Activated naive CD4-positive, alpha-beta T cell treated with anti-CD3 and anti-CD28 coated beads, Interleukin-2, amount 10 ng/mL, durations not matched to agents 7 days and 5 days (primary cell): ENCODE measurements around the gene DNAH6.

Experiments
- CTCF ChIA-PET: fragments of 350-600 bp; sonication (Branson Sonifier 250); formaldehyde crosslinking; loops from one replicate; lab custom pipeline; 2021; ENCODE audit warnings: antibody characterized with exemption; lab: Charles Lee
- DNase-seq: peaks from one replicate; pipeline ENCODE4 v3.0.0-alpha.2; 2020
- H3K27ac Mint-ChIP-seq: one replicate; pipeline ENCODE4 v1.8.0; 2021; ENCODE audit warnings: mild to moderate bottlenecking, moderate library complexity, mixed read lengths
- H3K27me3 Mint-ChIP-seq: one replicate; pipeline ENCODE4 v1.8.0; 2021; ENCODE audit warnings: mild to moderate bottlenecking, mixed read lengths
- H3K36me3 Mint-ChIP-seq: one replicate; pipeline ENCODE4 v1.8.0; 2021; ENCODE audit warnings: mixed read lengths
- H3K4me1 Mint-ChIP-seq: one replicate; pipeline ENCODE4 v1.8.0; 2021; ENCODE audit warnings: mixed read lengths
- H3K4me3 Mint-ChIP-seq: one replicate; pipeline ENCODE4 v1.8.0; 2021; ENCODE audit warnings: mild to moderate bottlenecking, moderate library complexity, mixed read lengths
- H3K9me3 Mint-ChIP-seq: one replicate; pipeline ENCODE4 v1.8.0; 2021; ENCODE audit warnings: mixed read lengths

The DNAH6 gene

DNA sequence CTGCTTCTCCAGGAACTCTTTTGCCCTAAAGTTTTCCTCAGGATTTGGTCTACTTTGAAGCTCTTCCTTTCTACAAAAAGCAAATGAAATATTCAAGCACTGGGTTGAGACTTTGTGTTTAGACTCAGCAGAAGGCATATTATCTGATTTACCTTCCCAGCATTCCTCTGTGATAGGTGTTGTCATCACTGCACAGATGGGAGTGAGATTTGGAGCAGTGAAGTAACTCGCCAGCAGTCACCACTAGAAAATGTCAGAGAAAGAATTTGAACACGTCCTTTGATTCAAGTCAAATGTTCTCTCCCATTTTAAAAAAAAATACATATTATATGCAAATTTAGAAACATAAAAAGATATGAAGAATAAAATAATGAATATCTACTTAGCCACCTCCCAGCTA, 112.2 kb downstream of the DNAH6 start:
- Mint-ChIP-seq H3K27me3 (no peaks in the 10 kb centered on the region), H3K9me3 (no peaks in the 10 kb centered on the region), H3K4me1 (peaks cover 29% of the 10 kb centered on the region), H3K27ac (no peak overlapping the region), H3K36me3 (no peaks in the 10 kb centered on the region), H3K4me3 (no peak overlapping the region)
- no peak for DNase-seq
- CTCF ChIA-PET: interaction anchor here (0.6 to 1.7 kb wide), 2 partner anchors 124 to 297 kb away, joined by 3 to 4 read pairs; no protein-coding TSS in a partner anchor

DNA sequence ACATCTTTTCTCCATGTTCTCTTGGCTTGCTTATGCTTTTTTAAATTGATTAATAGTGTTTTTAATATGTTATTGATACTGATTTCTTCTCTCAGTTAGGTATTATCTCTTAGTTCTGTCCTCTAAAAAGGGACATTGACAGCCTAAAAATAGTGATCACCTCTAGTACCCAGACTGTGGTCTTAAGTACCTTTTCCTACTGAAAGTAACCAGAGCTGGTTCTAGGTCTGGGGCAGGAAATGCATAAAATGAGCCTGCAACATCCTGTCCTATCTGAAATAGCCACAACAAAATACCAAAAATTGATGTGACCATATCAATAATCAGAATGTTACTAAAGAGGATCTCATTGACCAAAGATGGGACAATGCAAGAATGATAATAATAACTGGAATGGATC, 113.3 kb downstream of the DNAH6 start:
- Mint-ChIP-seq H3K4me1 (peaks cover 29% of the 10 kb centered on the region), H3K9me3 (no peaks in the 10 kb centered on the region), H3K36me3 (no peaks in the 10 kb centered on the region), H3K27ac (no peak overlapping the region), H3K27me3 (no peaks in the 10 kb centered on the region), H3K4me3 (no peak overlapping the region)
- DNase-seq: no peak
- CTCF ChIA-PET: interaction anchor here (1.7 kb wide), 1 partner anchor 296 kb away, joined by 4 read pairs; no protein-coding TSS in a partner anchor

DNA sequence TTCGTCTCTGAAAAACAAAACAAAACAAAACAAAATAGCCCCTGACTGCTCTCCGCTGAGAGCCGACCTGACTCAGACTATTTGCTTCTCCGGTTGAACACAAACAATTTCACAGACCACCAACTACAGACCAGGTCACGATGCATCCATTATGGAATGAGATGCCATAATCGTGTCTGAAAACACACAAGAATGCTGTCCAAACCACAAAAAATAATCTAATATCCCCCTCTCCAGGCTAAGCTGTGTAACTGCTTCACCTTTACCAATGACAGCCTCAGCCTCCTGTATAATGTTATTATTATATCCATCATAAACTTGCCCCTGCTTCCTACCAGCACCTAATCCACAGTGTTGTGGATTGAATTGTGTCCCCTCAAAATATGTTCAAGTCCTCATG, 114.7 kb downstream of the DNAH6 start:
- Mint-ChIP-seq H3K9me3 (no peaks in the 10 kb centered on the region), H3K4me3 (no peak overlapping the region), H3K4me1 (peaks cover 33% of the 10 kb centered on the region), H3K27ac (no peak overlapping the region), H3K36me3 (no peaks in the 10 kb centered on the region), H3K27me3 (no peaks in the 10 kb centered on the region)
- CTCF ChIA-PET: interaction anchor here (1.0 to 1.7 kb wide), 4 partner anchors 26 to 294 kb away, joined by 3 to 6 read pairs (median 4); no protein-coding TSS in a partner anchor
- DNase-seq: no peak

DNA sequence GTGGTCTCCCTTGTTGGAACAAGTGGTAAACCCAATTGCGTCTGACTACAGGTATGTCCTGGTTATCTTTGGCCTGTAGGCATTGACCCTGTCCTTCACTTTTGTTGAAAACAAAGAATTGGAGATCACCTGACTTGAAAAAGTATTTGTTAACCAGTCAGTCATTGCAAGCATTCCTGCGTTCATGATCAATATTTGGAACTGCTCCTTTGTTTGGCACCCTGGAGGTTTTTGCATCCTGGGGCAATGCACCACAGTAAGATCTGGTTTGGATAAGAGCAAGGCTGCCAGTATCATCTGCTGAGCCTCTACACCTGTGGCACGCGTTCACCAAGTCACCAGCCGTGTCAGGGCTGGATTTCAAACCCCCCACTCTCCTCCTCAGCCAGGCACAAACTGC, 115.7 kb downstream of the DNAH6 start:
- Mint-ChIP-seq H3K9me3 (no peaks in the 10 kb centered on the region), H3K4me1 (peaks cover 37% of the 10 kb centered on the region), H3K36me3 (no peaks in the 10 kb centered on the region), H3K4me3 (no peak overlapping the region), H3K27me3 (no peaks in the 10 kb centered on the region), H3K27ac (no peak overlapping the region)
- CTCF ChIA-PET: interaction anchor here (1.0 to 1.9 kb wide), 5 partner anchors 15 to 232 kb away, joined by 3 to 6 read pairs (median 4); no protein-coding TSS in a partner anchor
- DNase-seq: no peak

DNA sequence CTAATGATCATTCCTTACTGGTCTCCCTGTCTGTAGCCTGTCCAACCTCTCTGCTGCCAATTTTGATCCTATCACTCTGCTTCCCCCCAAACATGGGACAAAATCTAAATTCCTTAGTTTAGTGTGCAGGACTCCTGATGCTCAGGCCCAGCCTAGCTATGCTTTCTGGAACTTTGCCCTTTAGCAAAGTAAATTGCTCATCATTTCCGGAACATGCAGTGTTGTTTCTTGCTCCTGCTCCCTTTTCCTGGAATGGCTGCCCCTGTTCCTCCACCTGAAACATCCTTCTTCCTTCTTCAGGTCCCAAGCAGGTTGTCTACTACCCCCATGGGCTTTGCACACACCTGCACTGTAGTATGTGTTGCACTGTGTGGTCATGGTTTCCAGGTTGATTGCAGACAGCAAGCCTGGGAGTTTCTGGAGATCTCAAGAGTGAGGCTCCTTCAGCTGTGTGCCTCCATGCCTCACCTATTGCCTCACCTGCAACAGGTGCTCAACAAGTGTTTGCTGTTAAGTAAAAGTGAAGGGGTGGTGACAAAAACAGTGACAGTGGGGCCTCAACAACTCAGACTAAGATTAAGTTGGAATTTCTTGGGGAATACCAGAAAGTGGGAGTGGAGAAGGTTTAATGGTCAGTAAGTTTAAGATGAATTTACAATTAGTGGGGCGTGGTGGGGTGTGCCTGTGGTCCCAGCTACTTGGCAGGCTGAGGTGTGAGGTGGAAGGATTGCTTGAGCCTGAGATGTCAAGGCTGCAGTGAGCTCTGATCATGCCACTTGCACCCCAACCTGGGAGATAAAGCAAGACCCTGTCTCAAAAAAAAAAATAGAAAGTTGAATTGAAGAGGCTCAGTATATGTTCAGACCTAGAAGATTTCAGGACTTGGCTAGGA, 120.0 kb downstream of the DNAH6 start:
- H3K36me3 Mint-ChIP-seq: peaks cover 8% of the 10 kb centered on the region
- DNase-seq: no peak
- H3K4me3 Mint-ChIP-seq: no peak overlapping the region
- CTCF ChIA-PET: interaction anchor here (2.1 kb wide), 1 partner anchor 105 kb away, joined by 7 read pairs; no protein-coding TSS in a partner anchor
- H3K27me3 Mint-ChIP-seq: peaks cover 4% of the 10 kb centered on the region
- H3K4me1 Mint-ChIP-seq: peaks cover 27% of the 10 kb centered on the region
- H3K9me3 Mint-ChIP-seq: peaks cover 8% of the 10 kb centered on the region
- no peak overlapping the region for H3K27ac Mint-ChIP-seq

DNA sequence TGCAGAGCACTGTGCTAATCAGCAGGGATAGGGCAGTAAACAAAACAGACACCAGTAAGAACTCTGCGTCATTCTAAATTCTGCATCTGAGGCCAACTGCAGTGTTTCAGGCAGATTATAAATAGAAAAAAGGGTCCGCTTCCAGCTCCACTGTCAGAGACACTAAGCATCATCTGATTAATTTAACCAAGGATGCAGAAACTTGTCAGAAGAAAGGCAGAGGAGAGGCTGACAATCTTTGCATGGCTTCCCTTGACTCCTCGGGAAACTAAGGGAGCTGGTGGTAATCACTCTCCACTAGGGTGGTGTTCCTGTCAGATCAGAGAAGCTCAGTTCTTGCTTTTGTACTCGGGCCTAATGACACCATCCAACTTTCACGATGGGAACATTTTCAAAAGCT, 123.5 kb downstream of the DNAH6 start:
- peaks cover 14% of the 10 kb centered on the region for H3K36me3 Mint-ChIP-seq
- peaks cover 8% of the 10 kb centered on the region for H3K27me3 Mint-ChIP-seq
- DNase-seq: no peak
- peaks cover 8% of the 10 kb centered on the region for H3K4me1 Mint-ChIP-seq
- H3K27ac Mint-ChIP-seq: no peak overlapping the region
- CTCF ChIA-PET: interaction anchor here (0.8 kb wide), 1 partner anchor 102 kb away, joined by 3 read pairs; no protein-coding TSS in a partner anchor
- peaks cover 20% of the 10 kb centered on the region for H3K9me3 Mint-ChIP-seq
- no peak overlapping the region for H3K4me3 Mint-ChIP-seq

DNA sequence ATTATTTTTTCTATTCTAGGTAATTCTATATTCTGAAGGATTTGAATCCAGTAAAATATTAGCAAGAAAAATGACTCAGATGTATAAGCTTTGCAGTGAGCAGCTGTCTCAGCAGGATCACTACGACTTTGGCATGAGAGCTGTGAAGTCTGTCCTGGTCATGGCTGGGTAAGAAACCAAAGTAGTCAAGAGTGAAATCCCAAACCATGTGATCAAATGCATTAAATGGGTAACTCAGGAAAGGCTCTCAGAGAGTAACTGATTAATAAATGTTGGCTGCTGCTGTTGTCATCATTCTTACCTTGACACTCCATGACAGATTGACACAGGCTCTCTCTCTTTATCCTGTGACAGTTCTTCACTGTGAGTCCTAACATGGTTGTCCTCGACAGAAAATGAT, 124.1 kb downstream of the DNAH6 start:
- peaks cover 8% of the 10 kb centered on the region for H3K4me1 Mint-ChIP-seq
- H3K27me3 Mint-ChIP-seq: peaks cover 8% of the 10 kb centered on the region
- no peak overlapping the region for H3K27ac Mint-ChIP-seq
- no peak for DNase-seq
- peaks cover 20% of the 10 kb centered on the region for H3K9me3 Mint-ChIP-seq
- CTCF ChIA-PET: interaction anchor here (0.8 kb wide), 1 partner anchor 101 kb away, joined by 3 read pairs; no protein-coding TSS in a partner anchor
- peaks cover 14% of the 10 kb centered on the region for H3K36me3 Mint-ChIP-seq
- no peak overlapping the region for H3K4me3 Mint-ChIP-seq

DNA sequence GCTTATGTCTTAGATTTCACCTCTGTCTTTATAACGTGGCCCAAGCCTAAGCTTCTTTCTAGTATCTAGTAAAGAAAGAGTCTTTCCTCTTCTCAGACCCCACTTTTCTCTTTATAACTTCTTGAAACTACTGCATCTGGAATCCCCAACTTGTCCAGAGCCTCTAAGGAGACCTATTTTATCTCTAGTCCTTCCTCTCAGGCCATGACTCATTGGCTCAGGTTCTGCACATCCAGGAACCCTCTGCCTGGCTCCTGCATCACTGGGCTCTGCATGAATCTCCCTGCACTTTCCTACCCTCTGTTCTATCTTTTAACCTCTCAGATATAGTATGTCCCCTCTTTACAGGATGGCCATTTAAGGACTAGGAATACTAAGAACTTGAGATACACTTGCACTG, 124.7 kb downstream of the DNAH6 start:
- Mint-ChIP-seq H3K36me3 (peaks cover 17% of the 10 kb centered on the region), H3K9me3 (peaks cover 24% of the 10 kb centered on the region)

DNA sequence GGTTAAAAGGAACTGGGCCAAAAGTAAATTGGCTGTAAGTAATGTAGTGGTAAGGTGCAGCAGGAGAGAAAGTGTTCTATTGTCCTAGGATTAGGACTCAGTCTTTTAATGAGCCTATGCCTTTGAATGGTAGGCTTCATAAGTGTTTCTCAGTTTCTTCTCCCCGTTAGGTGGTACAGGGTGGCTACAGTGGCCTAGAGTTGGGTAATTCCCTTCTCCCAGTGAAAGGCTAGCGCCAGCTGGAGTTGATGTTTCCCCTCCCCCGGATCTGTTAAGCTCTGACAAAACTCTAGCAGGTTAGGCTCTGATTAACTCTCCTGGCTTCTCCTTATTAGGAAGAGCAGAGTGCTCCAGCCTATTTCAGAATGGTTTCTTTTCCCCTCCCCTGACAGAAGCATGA, 127.7 kb downstream of the DNAH6 start:
- no peak for DNase-seq
- Mint-ChIP-seq H3K27ac (no peak overlapping the region), H3K4me3 (no peak overlapping the region), H3K27me3 (peaks cover 8% of the 10 kb centered on the region), H3K4me1 (peaks cover 30% of the 10 kb centered on the region), H3K9me3 (peaks cover 26% of the 10 kb centered on the region), H3K36me3 (peaks cover 20% of the 10 kb centered on the region)
- CTCF ChIA-PET: no interaction called here

More for the DNA sequence above, 124.7 kb downstream of the DNAH6 start:
- Mint-ChIP-seq H3K27me3 (peaks cover 8% of the 10 kb centered on the region), H3K4me3 (no peak overlapping the region), H3K27ac (peak overlapping the region; percentile 33), H3K4me1 (peaks cover 5% of the 10 kb centered on the region)
- no peak for DNase-seq
- CTCF ChIA-PET: no interaction called here

DNA sequence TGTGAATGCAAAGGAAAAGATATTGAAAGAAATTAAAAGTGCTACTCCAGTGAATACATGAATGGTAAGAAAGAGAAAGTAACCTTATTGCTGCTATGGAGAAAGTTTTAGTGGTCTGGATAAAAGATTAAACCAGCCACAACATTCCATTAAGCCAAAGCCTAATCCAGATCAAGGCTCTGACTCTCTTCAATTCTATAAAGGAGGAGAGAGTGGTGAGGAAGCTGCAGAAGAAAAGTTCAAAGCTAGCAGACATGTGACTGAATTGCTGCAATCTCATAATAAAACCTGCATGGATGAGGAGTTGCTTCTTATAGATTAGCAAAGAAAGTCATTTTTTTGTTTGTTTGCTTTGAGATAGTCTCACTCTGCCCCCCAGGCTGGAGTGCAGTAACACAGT, 130.2 kb downstream of the DNAH6 start:
- peaks cover 17% of the 10 kb centered on the region for H3K9me3 Mint-ChIP-seq
- CTCF ChIA-PET: interaction anchor here (1.4 kb wide), 1 partner anchor 15 kb away, joined by 4 read pairs; no protein-coding TSS in a partner anchor
- peaks cover 55% of the 10 kb centered on the region for H3K4me1 Mint-ChIP-seq
- peaks cover 26% of the 10 kb centered on the region for H3K36me3 Mint-ChIP-seq
- H3K4me3 Mint-ChIP-seq: no peak overlapping the region
- H3K27me3 Mint-ChIP-seq: peaks cover 2% of the 10 kb centered on the region
- DNase-seq: no peak
- H3K27ac Mint-ChIP-seq: no peak overlapping the region

DNA sequence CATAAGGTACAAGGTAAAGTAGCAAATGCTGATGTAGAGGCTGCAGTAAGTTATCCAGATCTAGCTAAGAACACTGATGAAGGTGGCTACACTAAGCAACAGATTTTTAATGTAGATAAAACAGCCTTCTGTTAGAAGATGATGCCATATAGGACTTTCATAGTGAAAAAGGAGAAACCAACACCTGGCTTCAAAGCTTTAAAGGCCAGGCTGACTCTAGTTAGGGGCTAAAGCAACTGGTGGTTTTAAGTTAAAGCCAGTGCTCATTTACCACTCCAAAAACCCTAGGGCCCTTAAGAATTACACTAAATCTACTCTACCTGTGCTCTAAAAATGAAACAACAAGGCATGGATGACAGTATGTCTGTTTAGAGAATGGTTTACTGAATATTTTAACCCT, 131.0 kb downstream of the DNAH6 start:
- H3K4me1 Mint-ChIP-seq: peaks cover 62% of the 10 kb centered on the region
- CTCF ChIA-PET: interaction anchor here (1.4 kb wide), 1 partner anchor 15 kb away, joined by 4 read pairs; no protein-coding TSS in a partner anchor

DNA sequence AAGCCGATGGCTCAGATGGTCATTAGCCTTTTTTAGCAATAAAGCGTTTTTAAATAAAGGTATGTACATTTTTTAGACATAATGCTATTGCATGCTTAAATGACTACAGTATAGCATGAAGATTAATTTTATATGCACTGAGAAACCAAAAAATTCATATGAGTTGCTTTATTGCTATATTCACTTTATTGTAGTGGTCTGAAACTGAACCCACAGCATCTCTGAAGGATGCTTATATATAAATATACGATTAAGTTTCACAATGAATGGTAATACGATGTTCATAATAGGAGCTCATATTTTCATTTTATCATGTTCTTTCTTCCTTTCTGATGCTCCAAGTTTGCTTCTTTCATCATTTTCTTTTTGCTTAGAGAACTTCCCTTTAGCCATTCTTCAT, 132.8 kb downstream of the DNAH6 start:
- Mint-ChIP-seq H3K27me3 (no peaks in the 10 kb centered on the region), H3K9me3 (peaks cover 16% of the 10 kb centered on the region), H3K27ac (peak overlapping the region; percentile 83), H3K36me3 (peaks cover 31% of the 10 kb centered on the region), H3K4me1 (peaks cover 79% of the 10 kb centered on the region), H3K4me3 (no peak overlapping the region)
- CTCF ChIA-PET: no interaction called here
- no peak for DNase-seq

More for the DNA sequence above, 131.0 kb downstream of the DNAH6 start:
- Mint-ChIP-seq H3K27ac (no peak overlapping the region), H3K4me3 (no peak overlapping the region), H3K27me3 (no peaks in the 10 kb centered on the region), H3K36me3 (peaks cover 26% of the 10 kb centered on the region), H3K9me3 (peaks cover 16% of the 10 kb centered on the region)
- no peak for DNase-seq

DNA sequence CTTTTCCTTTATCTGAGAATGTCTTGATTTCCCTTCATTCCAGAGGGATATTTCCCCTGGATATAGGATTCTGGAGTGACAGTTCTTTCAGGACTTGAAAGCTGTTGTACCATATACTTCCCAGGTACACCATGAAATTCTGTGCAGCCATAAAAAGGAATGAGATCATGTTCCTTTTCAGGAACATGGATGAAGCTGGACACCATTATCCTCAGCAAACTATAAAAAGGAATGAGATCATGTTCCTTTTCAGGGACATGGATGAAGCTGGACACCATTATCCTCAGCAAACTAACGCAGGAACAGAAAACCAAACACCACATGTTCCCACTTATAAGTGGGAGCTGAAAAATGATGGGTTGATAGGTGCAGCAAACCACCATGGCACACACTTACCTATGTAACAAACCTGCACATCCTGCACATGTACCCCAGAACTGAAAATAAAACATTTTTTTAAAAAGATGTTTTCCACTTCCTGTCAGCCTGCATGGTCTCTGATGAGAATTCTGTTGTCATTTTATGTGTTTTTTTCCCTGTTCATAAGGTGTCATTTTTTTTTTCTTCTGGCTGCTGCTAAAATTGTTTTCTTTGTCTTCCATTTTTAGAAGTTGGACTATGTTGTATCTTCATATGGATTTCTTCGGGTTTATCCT, 133.3 kb downstream of the DNAH6 start:
- Mint-ChIP-seq H3K4me3 (no peak overlapping the region), H3K4me1 (peaks cover 84% of the 10 kb centered on the region), H3K36me3 (peaks cover 37% of the 10 kb centered on the region), H3K9me3 (peaks cover 19% of the 10 kb centered on the region), H3K27me3 (no peaks in the 10 kb centered on the region), H3K27ac (peak overlapping the region; percentile 87)
- DNase-seq: no peak
- CTCF ChIA-PET: no interaction called here

DNA sequence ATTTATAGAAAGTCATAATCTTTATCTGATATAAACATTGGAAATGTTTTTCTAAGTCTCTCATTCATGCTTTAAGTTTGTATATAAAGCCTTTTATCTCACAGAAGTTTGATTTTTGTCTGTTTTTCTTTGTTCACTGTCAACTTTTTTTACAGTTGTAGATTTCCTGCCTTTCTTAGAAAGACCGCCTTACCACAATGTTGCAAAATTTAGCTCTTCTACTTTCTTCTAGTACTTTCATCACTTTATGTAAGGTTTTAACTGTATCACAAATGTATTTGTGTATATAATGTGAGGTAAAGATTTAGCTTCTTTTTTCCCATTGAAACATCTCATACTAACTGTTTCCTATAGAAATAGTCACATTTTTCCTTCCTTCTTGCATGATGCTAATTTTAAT, 136.1 kb downstream of the DNAH6 start:
- H3K36me3 Mint-ChIP-seq: peaks cover 57% of the 10 kb centered on the region
- peak overlapping the region; percentile 24 for H3K4me3 Mint-ChIP-seq
- CTCF ChIA-PET: interaction anchor here (0.6 to 0.7 kb wide), 2 partner anchors 181 to 224 kb away, joined by 3 read pairs; no protein-coding TSS in a partner anchor
- peaks cover 88% of the 10 kb centered on the region for H3K4me1 Mint-ChIP-seq
- H3K27me3 Mint-ChIP-seq: no peaks in the 10 kb centered on the region
- peaks cover 30% of the 10 kb centered on the region for H3K9me3 Mint-ChIP-seq
- peak overlapping the region; percentile 84 for H3K27ac Mint-ChIP-seq
- DNase-seq: no peak
